Thyroid gland (tissue), 4 donors: ENCODE data around the gene STX2.

ENCODE experiments used
- POLR2A ChIP-seq, 2 donors: fragments of 450-650 bp; IDR thresholded peaks; one replicate each; pipeline ENCODE4 v1.6.1; 2017; ENCODE audit warnings: antibody characterized with exemption in 2 of 2, mild to moderate bottlenecking in 2 of 2, moderate library complexity in 1 of 2
- TF ChIP-seq, protein P1 (sequence below), 6 experiments: fragments of 200-600 bp in 3 of 6; fragments of 450-650 bp in 3 of 6; sonication (generic) in 3 of 6; IDR thresholded peaks; one replicate each; pipeline ENCODE4 v1.5.1; 2016 to 2019; ENCODE audit warnings: antibody characterized with exemption in 6 of 6, mild to moderate bottlenecking in 2 of 6, inconsistent platforms in 1 of 6, moderate library complexity in 1 of 6

DNA sequence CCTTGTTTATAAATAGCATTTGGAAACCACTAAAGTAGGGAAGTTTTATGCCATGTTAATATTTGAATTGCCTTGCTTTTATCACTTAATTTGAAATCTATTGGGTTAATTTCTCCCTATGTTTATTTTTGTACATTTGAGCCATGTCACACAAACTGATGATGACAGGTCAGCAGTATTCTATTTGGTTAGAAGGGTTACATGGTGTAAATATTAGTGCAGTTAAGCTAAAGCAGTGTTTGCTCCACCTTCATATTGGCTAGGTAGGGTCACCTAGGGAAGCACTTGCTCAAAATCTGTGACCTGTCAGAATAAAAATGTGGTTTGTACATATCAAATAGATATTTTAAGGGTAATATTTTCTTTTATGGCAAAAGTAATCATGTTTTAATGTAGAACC is 37.2 kb upstream of the STX2 start:
- TF ChIP-seq, protein P1, sequence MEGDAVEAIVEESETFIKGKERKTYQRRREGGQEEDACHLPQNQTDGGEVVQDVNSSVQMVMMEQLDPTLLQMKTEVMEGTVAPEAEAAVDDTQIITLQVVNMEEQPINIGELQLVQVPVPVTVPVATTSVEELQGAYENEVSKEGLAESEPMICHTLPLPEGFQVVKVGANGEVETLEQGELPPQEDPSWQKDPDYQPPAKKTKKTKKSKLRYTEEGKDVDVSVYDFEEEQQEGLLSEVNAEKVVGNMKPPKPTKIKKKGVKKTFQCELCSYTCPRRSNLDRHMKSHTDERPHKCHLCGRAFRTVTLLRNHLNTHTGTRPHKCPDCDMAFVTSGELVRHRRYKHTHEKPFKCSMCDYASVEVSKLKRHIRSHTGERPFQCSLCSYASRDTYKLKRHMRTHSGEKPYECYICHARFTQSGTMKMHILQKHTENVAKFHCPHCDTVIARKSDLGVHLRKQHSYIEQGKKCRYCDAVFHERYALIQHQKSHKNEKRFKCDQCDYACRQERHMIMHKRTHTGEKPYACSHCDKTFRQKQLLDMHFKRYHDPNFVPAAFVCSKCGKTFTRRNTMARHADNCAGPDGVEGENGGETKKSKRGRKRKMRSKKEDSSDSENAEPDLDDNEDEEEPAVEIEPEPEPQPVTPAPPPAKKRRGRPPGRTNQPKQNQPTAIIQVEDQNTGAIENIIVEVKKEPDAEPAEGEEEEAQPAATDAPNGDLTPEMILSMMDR (IDR thresholded peaks at IDR 0.05): no peak
- TF ChIP-seq POLR2A (IDR thresholded peaks at IDR 0.05): no peak
